ENCODE measurements around the gene FGFR1OP2. TPM values are rescaled to one million over a fixed set of nuclear protein-coding genes. Genes with fewer than 3 reads are reported as not detected.

Gene FGFR1OP2
- total RNA-seq, 1 experiment from 2014 or later = 45.7 TPM

DNA sequence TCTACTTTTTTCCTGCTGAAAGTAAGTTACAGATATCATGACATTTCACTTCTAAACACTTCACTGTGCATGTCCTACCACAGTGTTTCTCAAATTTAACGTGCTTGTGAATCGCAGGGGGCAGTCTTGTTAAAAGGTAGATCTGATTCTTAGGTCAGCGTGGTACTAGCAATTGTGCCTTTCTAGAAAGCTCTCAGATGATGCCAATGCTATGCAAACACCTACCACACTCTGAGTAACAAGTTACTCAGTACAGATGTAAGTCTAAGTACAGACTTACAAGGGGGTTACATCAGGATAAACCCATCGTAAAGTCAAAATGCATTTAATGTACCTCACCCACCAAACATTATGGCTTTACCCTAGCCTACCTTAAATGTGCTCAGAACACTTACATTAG, 53.6 kb downstream of the FGFR1OP2 start:
- no TSS peak for BruUV-seq (replicated peaks)
- Histone ChIP-seq H3K9me2 (ENCODE audit: insufficient read depth) (no peaks in the 10 kb centered on the region), H3K27me3 (ENCODE audit: insufficient read depth, low read depth) (no peaks in the 10 kb centered on the region), H4K20me1 (ENCODE audit: insufficient read depth) (no peaks in the 10 kb centered on the region), H3K36me3 (ENCODE audit: low read depth) (no peaks in the 10 kb centered on the region), H3K4me1 (replicated peaks; ENCODE audit: insufficient read depth) (no peaks in the 10 kb centered on the region), H3K27ac (no peak overlapping the region), H3K4me2 (no peak overlapping the region), H2AFZ (no peak overlapping the region), H3K4me3 (no peak overlapping the region), H3K79me2 (ENCODE audit: low read depth) (no peaks in the 10 kb centered on the region), H3K9me3 (ENCODE audit: insufficient read depth, low read depth) (no peaks in the 10 kb centered on the region), H3F3A (ENCODE audit: insufficient read depth, low read depth) (no peaks in the 10 kb centered on the region)
- no peak for DNase-seq
- POLR2A ChIA-PET (ENCODE audit: unreplicated experiment) = interaction anchor here (0.6 kb wide), 1 partner anchor 251 kb away, joined by 4 read pairs; no protein-coding TSS in a partner anchor
- CTCF ChIA-PET = no interaction called here
- TF ChIP-seq EZH2 (IDR thresholded peaks at IDR 0.05; ENCODE audit: low read depth) = no peak
- intact Hi-C loops (cut with micrococcal nuclease; ENCODE audit: unreplicated experiment) = no loop called here

- CTCF ChIA-PET = no interaction called here
- no peak for DNase-seq
- TF ChIP-seq CTCF (conservative IDR thresholded peaks at IDR 0.05) (no peak), EZH2 (IDR thresholded peaks at IDR 0.05; ENCODE audit: low read depth) (no peak)
- H3K27me3 ChIP-seq (ENCODE audit: insufficient read depth, low read depth) = no peaks in the 10 kb centered on the region
- intact Hi-C loops (cut with micrococcal nuclease; ENCODE audit: unreplicated experiment) = loop anchor here (2.0 kb wide), 1 partner anchor 19 kb away; no protein-coding TSS in a partner anchor
- BruUV-seq (replicated peaks) = no TSS peak
- no peaks in the 10 kb centered on the region for H3F3A ChIP-seq (ENCODE audit: insufficient read depth, low read depth)
- no peak overlapping the region for H3K27ac ChIP-seq
- H3K9me2 ChIP-seq (ENCODE audit: insufficient read depth) = no peaks in the 10 kb centered on the region
- no peaks in the 10 kb centered on the region for H3K9me3 ChIP-seq (ENCODE audit: insufficient read depth, low read depth)
- no peaks in the 10 kb centered on the region for H3K36me3 ChIP-seq (ENCODE audit: low read depth)
- no peak overlapping the region for H2AFZ ChIP-seq
- no peak overlapping the region for H3K4me3 ChIP-seq
- no peak overlapping the region for H3K4me2 ChIP-seq
- POLR2A ChIA-PET (ENCODE audit: unreplicated experiment) = interaction anchor here (0.5 kb wide), 1 partner anchor 393 kb away, joined by 3 read pairs; no protein-coding TSS in a partner anchor
- H3K4me1 ChIP-seq (replicated peaks; ENCODE audit: insufficient read depth) = no peaks in the 10 kb centered on the region
- no peaks in the 10 kb centered on the region for H4K20me1 ChIP-seq (ENCODE audit: insufficient read depth)
- no peaks in the 10 kb centered on the region for H3K79me2 ChIP-seq (ENCODE audit: low read depth)
Measured at GRCh38 chr12:26994109-26994508, 55.8 kb downstream of the FGFR1OP2 start.

DNA sequence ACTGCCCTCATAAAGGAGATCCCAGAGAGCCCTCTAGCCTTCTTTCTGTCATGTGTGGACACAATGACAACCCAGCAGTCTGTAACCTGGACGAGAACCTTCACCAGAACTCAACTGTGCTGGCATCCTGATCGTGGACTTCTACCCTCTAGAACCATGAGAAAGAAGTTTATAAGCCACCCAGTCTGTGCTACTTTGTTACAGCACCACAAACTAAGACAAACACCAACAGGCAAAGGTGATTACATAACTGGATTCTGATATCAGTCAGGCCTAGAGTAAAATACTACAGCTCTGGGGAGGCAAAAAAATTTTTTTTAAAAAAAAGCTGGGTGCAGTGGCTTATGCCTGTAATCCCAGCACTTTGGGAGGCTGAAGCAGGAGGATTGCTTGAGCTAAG, 57.4 kb downstream of the FGFR1OP2 start:
- intact Hi-C loops (cut with micrococcal nuclease; ENCODE audit: unreplicated experiment) = loop anchor here (2.0 kb wide), 1 partner anchor 21 kb away; no protein-coding TSS in a partner anchor
- Histone ChIP-seq H3K4me3 (no peak overlapping the region), H3K4me1 (replicated peaks; ENCODE audit: insufficient read depth) (no peaks in the 10 kb centered on the region), H3K9me3 (ENCODE audit: insufficient read depth, low read depth) (no peaks in the 10 kb centered on the region), H3K27ac (no peak overlapping the region), H3K27me3 (ENCODE audit: insufficient read depth, low read depth) (no peaks in the 10 kb centered on the region), H2AFZ (no peak overlapping the region), H3F3A (ENCODE audit: insufficient read depth, low read depth) (no peaks in the 10 kb centered on the region), H3K36me3 (ENCODE audit: low read depth) (no peaks in the 10 kb centered on the region), H3K4me2 (no peak overlapping the region), H4K20me1 (ENCODE audit: insufficient read depth) (no peaks in the 10 kb centered on the region), H3K79me2 (ENCODE audit: low read depth) (no peaks in the 10 kb centered on the region), H3K9me2 (ENCODE audit: insufficient read depth) (no peaks in the 10 kb centered on the region)
- no TSS peak for BruUV-seq (replicated peaks)
- ChIA-PET POLR2A (ENCODE audit: unreplicated experiment) (no interaction called here), CTCF (no interaction called here)
- DNase-seq = no peak
- TF ChIP-seq CTCF (conservative IDR thresholded peaks at IDR 0.05) (no peak), EZH2 (IDR thresholded peaks at IDR 0.05; ENCODE audit: low read depth) (no peak)

- Histone ChIP-seq H3K27ac (no peak overlapping the region), H3F3A (ENCODE audit: insufficient read depth, low read depth) (no peaks in the 10 kb centered on the region), H3K9me3 (ENCODE audit: insufficient read depth, low read depth) (no peaks in the 10 kb centered on the region), H3K4me2 (no peak overlapping the region), H4K20me1 (ENCODE audit: insufficient read depth) (no peaks in the 10 kb centered on the region), H2AFZ (no peak overlapping the region), H3K4me3 (no peak overlapping the region), H3K36me3 (ENCODE audit: low read depth) (no peaks in the 10 kb centered on the region), H3K4me1 (replicated peaks; ENCODE audit: insufficient read depth) (no peaks in the 10 kb centered on the region), H3K79me2 (ENCODE audit: low read depth) (no peaks in the 10 kb centered on the region), H3K9me2 (ENCODE audit: insufficient read depth) (no peaks in the 10 kb centered on the region), H3K27me3 (ENCODE audit: insufficient read depth, low read depth) (no peaks in the 10 kb centered on the region)
- TF ChIP-seq CTCF (conservative IDR thresholded peaks at IDR 0.05) (no peak), EZH2 (IDR thresholded peaks at IDR 0.05; ENCODE audit: low read depth) (no peak)
- no peak for DNase-seq
- BruUV-seq (replicated peaks) = no TSS peak
- intact Hi-C loops (cut with micrococcal nuclease; ENCODE audit: unreplicated experiment) = no loop called here
- POLR2A ChIA-PET (ENCODE audit: unreplicated experiment) = interaction anchor here (0.6 kb wide), 1 partner anchor 21 kb away, joined by 5 read pairs; no protein-coding TSS in a partner anchor
- CTCF ChIA-PET = no interaction called here
Measured at GRCh38 chr12:26997003-26997402, 58.7 kb downstream of the FGFR1OP2 start.

Measured in PC-9 (cell line).